SU-DHL-6 (cell line): Measurements from ENCODE around the gene SSC5D.

Experiments
- H2AFZ ChIP-seq: fragments of 200-600 bp; sonication (generic); 2 replicates; pipeline ENCODE4 v1.6.1; 2014; ENCODE audit warnings: low read depth, mild to moderate bottlenecking, moderate library complexity, mixed read lengths, antibody characterized with exemption, low read length; ENCODE audit not compliant: severe bottlenecking
- H3F3A ChIP-seq: fragments of 200-600 bp; shearing (Covaris generic); 2 replicates; pipeline ENCODE4 v1.6.0; 2016; ENCODE audit warnings: antibody characterized with exemption, mild to moderate bottlenecking; ENCODE audit not compliant: insufficient read depth
- H3K27ac ChIP-seq: fragments of 200-600 bp; sonication (generic); 2 replicates; pipeline ENCODE4 v1.5.1; 2016; ENCODE audit warnings: low read depth, mild to moderate bottlenecking, low read length, moderate library complexity, mixed read lengths
- H3K27me3 ChIP-seq: fragments of 200-600 bp; sonication (generic), shearing (Covaris generic); 2 replicates; pipeline ENCODE4 v1.6.0; 2014; ENCODE audit warnings: mild to moderate bottlenecking, low read length
- H3K36me3 ChIP-seq: fragments of 200-600 bp; sonication (generic); 2 replicates; pipeline ENCODE4 v1.6.1; 2014; ENCODE audit warnings: mild to moderate bottlenecking, low read length, mixed read lengths
- H3K4me2 ChIP-seq: fragments of 300-600, 200-600 bp; shearing (Covaris generic), sonication (generic); 2 replicates; pipeline ENCODE4 v1.6.0; 2014; ENCODE audit warnings: low read length, low read depth, mild to moderate bottlenecking; ENCODE audit not compliant: poor library complexity, severe bottlenecking
- H3K4me3 ChIP-seq: fragments of 200-600 bp; sonication (generic); 2 replicates; pipeline ENCODE4 v1.5.1; 2014; ENCODE audit warnings: antibody characterized with exemption, low read length, mild to moderate bottlenecking, mixed read lengths; ENCODE audit not compliant: insufficient read depth, poor library complexity, severe bottlenecking
- H3K79me2 ChIP-seq: fragments of 200-600 bp; sonication (generic); 2 replicates; pipeline ENCODE4 v1.6.1; 2014; ENCODE audit warnings: mild to moderate bottlenecking, low read length, moderate library complexity; ENCODE audit not compliant: insufficient read depth
- H3K9ac ChIP-seq: fragments of 200-600 bp; sonication (generic); 2 replicates; pipeline ENCODE4 v1.7.0; 2014; ENCODE audit warnings: mild to moderate bottlenecking, low read length
- H3K9me2 ChIP-seq: fragments of 200-600 bp; sonication (generic); replicated peaks from 2 replicates; pipeline ENCODE4 v1.6.1; 2014; ENCODE audit warnings: low read length; ENCODE audit not compliant: insufficient read depth
- H3K9me3 ChIP-seq: fragments of 200-600 bp; sonication (generic); 2 replicates; pipeline ENCODE4 v1.6.1; 2014; ENCODE audit warnings: low read length, mixed read lengths; ENCODE audit not compliant: insufficient read depth
- H4K20me1 ChIP-seq: fragments of 200-600 bp; sonication (generic); 2 replicates; pipeline ENCODE4 v1.6.1; 2014; ENCODE audit warnings: low read depth, mild to moderate bottlenecking, antibody characterized with exemption, low read length, moderate library complexity, mixed read lengths
- CTCF ChIP-seq: fragments of 200-600 bp; sonication (generic); IDR thresholded peaks from one replicate; pipeline ENCODE4 v1.5.1; 2017; ENCODE audit warnings: antibody characterized with exemption, mild to moderate bottlenecking, low read length, moderate library complexity; ENCODE audit not compliant: insufficient read depth, poor library complexity, severe bottlenecking
- EZH2phosphoT487 ChIP-seq: fragments of 200-600 bp; sonication (generic), shearing (Covaris generic); conservative IDR thresholded peaks from 2 replicates; pipeline ENCODE4 v1.6.1; 2018; ENCODE audit warnings: mild to moderate bottlenecking, antibody characterized with exemption, low read length, moderate library complexity, mixed read lengths

Gene SSC5D

DNA sequence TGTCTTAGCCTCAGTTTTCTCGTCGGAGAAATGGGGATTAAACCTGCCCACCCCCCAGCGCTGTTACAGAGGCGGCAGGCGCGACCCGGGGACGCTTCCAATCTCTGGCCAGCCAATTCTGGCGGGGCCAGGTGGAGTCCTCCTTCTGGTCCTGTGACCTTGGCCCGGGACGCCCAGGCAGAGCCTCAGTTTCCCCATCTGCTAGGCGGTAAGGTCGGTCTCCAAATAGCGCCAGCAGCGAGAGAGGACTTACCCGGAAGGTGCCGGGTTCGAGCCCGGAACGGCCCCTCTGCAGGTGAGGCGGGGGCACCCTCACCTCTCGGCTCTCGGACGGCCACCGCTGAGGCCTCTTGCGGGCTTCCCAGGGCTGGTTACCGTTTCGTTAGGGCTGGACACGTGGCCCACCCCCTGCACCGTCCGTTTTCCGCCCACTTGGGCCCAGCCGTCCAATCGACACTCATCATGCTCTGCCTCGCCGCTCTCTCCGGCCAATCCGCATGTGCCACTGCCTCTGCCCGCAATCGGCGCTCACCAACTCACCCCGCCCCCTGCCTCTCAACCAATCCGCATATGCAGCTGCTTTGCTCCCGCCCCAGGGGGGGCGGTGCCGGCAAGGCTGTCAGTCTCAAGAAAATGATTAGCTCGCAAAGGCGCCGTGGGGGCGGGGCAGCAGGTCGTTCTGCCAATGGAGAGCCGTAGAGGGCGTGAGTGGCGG, 26.8 kb upstream of the SSC5D start, which contains the start of gene ISOC2:
Gene ISOC2 (minus strand): TSS at position 384 of the 715 bp plus-strand sequence. CDS start 5,156 bp downstream, outside the sequence.
- Histone ChIP-seq H3K27ac (peak within 1 kb of the TSS; percentile 80), H3K36me3 (no peaks in the 10 kb centered on the region), H3K9me3 (no peaks in the 10 kb centered on the region), H3K4me3 (peak within 1 kb of the TSS; percentile 93), H3F3A (peaks cover 9% of the 10 kb centered on the region; the same call in 1 of the 2 replicates), H3K27me3 (no peaks in the 10 kb centered on the region), H3K9ac (peak within 1 kb of the TSS; percentile 89), H3K9me2 (no peaks in the 10 kb centered on the region), H3K79me2 (peaks cover 9% of the 10 kb centered on the region; the same call in 1 of the 2 replicates), H2AFZ (peak within 1 kb of the TSS; percentile 87), H3K4me2 (peak within 1 kb of the TSS; percentile 87), H4K20me1 (no peaks in the 10 kb centered on the region)
- TF ChIP-seq EZH2phosphoT487 = no peak
- no peak for TF ChIP-seq CTCF

DNA sequence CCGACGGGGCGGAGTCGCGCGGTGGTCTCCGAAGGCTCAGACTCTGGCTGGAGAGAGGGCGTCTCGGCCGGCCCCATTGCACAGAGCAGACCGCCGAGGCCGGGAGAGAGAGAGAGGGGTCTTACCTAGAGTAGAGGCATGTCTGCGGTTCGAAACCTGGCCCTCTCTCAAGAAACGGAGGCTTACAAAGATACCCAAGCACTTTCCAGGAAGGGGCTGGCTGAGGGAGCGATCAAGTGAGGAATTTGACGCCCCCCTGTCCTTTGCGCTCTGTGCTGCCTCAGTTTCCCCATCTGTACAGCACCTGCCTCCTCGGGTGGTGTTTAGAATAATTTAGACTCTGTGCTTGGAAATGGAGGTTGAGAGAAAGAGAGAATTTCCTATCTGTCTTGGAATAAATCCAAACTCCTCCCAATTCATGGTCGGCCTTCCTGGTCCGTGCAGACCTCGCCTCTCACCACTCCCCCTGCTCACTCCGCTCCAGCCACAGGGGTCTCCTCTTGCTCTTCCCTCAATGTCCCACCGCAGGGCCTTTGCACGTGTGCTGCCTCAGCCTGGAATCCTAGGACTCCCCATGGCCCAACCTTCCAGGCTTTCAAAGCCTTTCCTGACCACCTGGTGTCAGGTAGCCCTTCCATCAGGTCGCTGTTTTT, 26.1 kb upstream of the SSC5D start:
- TF ChIP-seq CTCF = no peak
- TF ChIP-seq EZH2phosphoT487 = no peak
- Histone ChIP-seq H3K4me2 (peak overlapping the region; percentile 87), H2AFZ (peak overlapping the region; percentile 87), H3K27ac (no peak overlapping the region), H3K27me3 (no peaks in the 10 kb centered on the region), H3K9me2 (no peaks in the 10 kb centered on the region), H3K36me3 (no peaks in the 10 kb centered on the region), H3F3A (peaks cover 9% of the 10 kb centered on the region; the same call in 1 of the 2 replicates), H3K4me3 (peak overlapping the region; percentile 64), H3K9me3 (no peaks in the 10 kb centered on the region), H3K9ac (peak overlapping the region; percentile 63), H4K20me1 (no peaks in the 10 kb centered on the region), H3K79me2 (peaks cover 9% of the 10 kb centered on the region; the same call in 1 of the 2 replicates)

- no peak overlapping the region for H3K27ac ChIP-seq
- peaks cover 9% of the 10 kb centered on the region; the same call in 1 of the 2 replicates for H3K79me2 ChIP-seq
- no peaks in the 10 kb centered on the region for H3K9me2 ChIP-seq
- no peaks in the 10 kb centered on the region for H3K9me3 ChIP-seq
- no peaks in the 10 kb centered on the region for H3K36me3 ChIP-seq
- peaks cover 9% of the 10 kb centered on the region; the same call in 1 of the 2 replicates for H3F3A ChIP-seq
- no peak overlapping the region for H3K4me3 ChIP-seq
- no peak overlapping the region for H3K4me2 ChIP-seq
- no peaks in the 10 kb centered on the region for H4K20me1 ChIP-seq
- no peak overlapping the region for H2AFZ ChIP-seq
- TF ChIP-seq EZH2phosphoT487 = no peak
- no peak for TF ChIP-seq CTCF
- no peaks in the 10 kb centered on the region for H3K27me3 ChIP-seq
- no peak overlapping the region for H3K9ac ChIP-seq
Observed at GRCh38 chr19:55462722-55463121, 25.5 kb upstream of the SSC5D start.
